ENCODE measurements around the gene DGUOK.

DNA sequence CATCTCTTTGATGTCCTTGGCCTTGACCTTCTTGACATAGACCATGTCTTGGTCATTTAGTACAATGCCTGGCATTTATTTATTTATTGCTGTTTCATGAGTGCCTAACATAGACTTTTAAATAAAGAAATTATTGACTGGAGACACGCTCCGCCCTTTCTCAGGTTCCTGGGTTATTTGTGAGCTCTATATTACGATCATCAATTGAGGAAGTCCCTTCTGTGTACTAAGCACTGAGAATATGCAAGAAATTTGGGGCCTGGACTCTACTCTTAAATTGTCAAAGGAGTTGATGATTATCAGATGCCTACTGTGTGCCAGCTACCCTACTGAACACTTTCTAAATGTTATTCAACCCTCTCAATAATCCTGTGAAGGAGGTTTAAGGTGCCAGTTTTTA is 38.4 kb downstream of the DGUOK start:
- TF ChIP-seq, protein P1, sequence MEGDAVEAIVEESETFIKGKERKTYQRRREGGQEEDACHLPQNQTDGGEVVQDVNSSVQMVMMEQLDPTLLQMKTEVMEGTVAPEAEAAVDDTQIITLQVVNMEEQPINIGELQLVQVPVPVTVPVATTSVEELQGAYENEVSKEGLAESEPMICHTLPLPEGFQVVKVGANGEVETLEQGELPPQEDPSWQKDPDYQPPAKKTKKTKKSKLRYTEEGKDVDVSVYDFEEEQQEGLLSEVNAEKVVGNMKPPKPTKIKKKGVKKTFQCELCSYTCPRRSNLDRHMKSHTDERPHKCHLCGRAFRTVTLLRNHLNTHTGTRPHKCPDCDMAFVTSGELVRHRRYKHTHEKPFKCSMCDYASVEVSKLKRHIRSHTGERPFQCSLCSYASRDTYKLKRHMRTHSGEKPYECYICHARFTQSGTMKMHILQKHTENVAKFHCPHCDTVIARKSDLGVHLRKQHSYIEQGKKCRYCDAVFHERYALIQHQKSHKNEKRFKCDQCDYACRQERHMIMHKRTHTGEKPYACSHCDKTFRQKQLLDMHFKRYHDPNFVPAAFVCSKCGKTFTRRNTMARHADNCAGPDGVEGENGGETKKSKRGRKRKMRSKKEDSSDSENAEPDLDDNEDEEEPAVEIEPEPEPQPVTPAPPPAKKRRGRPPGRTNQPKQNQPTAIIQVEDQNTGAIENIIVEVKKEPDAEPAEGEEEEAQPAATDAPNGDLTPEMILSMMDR (conservative IDR thresholded peaks at IDR 0.05 in 1 of 2, IDR thresholded peaks at IDR 0.05 in 1 of 2; ENCODE audit: low read depth in 1 of 2, low read length in 2 of 2) = no peak
- no peak for TF ChIP-seq EZH2 (IDR thresholded peaks at IDR 0.05; ENCODE audit: low read length, missing control alignments)

Data from fibroblast of lung (primary cell).